ENCODE data around the gene DLG2. TPM values are rescaled to one million over a fixed set of nuclear protein-coding genes. Genes with fewer than 3 reads are reported as not detected.

The DLG2 gene
- total and polyA plus RNA-seq, 2 of the 8 experiments (the other 6 are each of a cell fraction or from before 2014, with no cell fraction given), result 1.7 to 14.3 TPM

DNA sequence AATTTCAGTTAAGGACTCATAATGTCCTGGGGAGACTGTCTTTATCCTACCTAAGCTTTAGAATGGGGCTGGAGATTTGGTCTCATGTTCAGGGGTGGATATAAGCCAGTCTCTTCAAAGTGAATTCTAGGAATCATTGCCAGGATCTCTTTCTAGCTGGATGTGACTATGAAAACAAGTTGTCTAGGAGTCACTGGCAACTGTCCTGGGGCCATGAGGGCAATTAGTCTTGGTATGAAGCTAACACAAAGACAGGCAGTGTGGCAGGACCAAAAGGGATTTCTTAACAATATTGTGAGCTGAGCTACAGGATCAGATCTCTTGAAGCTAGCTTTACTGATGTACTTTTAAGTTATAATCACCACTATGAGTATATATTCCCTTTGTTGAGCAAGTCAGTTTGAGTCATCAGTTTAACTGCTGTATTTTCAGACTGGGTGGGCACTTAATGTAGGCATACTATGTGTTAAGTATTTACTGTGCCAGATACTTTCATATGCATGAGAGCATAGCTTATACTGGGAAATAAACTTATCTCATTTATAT, 1951.0 kb downstream of the DLG2 start:
- CTCF ChIA-PET (ENCODE audit: partially characterized antibody), result interaction anchor here (1.0 to 2.6 kb wide), 4 partner anchors 11 to 161 kb away, joined by 3 to 8 read pairs (median 4); no protein-coding TSS in a partner anchor
- Histone ChIP-seq H3K4ac (replicated peaks; ENCODE audit: insufficient read length, low read depth, low read length) (no peak overlapping the region), H2BK12ac (ENCODE audit: low read depth, low read length) (no peak overlapping the region), H4K8ac (ENCODE audit: extremely low read depth, insufficient read depth, low read length) (no peak overlapping the region), H3K4me3 (ENCODE audit: extremely low read depth in 1 of 4, insufficient read depth in 2 of 4, low read depth in 3 of 4, low read length in 4 of 4) (no peak overlapping the region), H3K4me2 (ENCODE audit: insufficient read depth in 1 of 2, low read depth in 2 of 2, low read length in 2 of 2) (no peak overlapping the region), H3K14ac (ENCODE audit: insufficient read length) (no peak overlapping the region), H2AFZ (ENCODE audit: low read length) (no peak overlapping the region), H3K36me3 (ENCODE audit: control insufficient read depth in 2 of 4, insufficient read depth in 4 of 4, low read length in 3 of 4) (no peaks in the 10 kb centered on the region), H2BK15ac (ENCODE audit: low read length) (no peak overlapping the region), H3K23ac (ENCODE audit: insufficient read length) (no peak overlapping the region), H4K91ac (replicated peaks; ENCODE audit: insufficient read length, low read length) (no peak overlapping the region), H2BK20ac (ENCODE audit: low read length) (no peak overlapping the region), H3K27me3 (replicated peaks in 1 of 4; ENCODE audit: control insufficient read depth in 3 of 4, extremely low read depth in 1 of 4, insufficient read depth in 3 of 4, low read length in 3 of 4) (no peaks in the 10 kb centered on the region), H3K79me1 (ENCODE audit: low read depth, low read length) (no peaks in the 10 kb centered on the region), H4K20me1 (replicated peaks in 1 of 2; ENCODE audit: control insufficient read depth in 1 of 2, insufficient read depth in 2 of 2, low read length in 2 of 2) (no peaks in the 10 kb centered on the region), H3K9me3 (ENCODE audit: insufficient read depth in 2 of 2, low read depth in 1 of 2, low read length in 1 of 2) (no peaks in the 10 kb centered on the region), H3K23me2 (ENCODE audit: low read depth, low read length) (no peaks in the 10 kb centered on the region), H3K27ac (ENCODE audit: low read depth, low read length) (no peak overlapping the region), H4K5ac (ENCODE audit: insufficient read length, low read depth, low read length) (no peak overlapping the region), H3K18ac (ENCODE audit: extremely low read depth, low read length) (no peak overlapping the region), H3K9ac (replicated peaks in 1 of 4; ENCODE audit: extremely low read depth in 1 of 4, low read depth in 3 of 4, low read length in 3 of 4) (no peak overlapping the region), H2BK5ac (ENCODE audit: low read depth, low read length) (no peak overlapping the region), H2AK5ac (ENCODE audit: low read depth, low read length) (no peak overlapping the region), H3K56ac (replicated peaks; ENCODE audit: insufficient read length, low read depth, low read length) (no peak overlapping the region), H2BK120ac (replicated peaks; ENCODE audit: low read depth, low read length) (no peak overlapping the region), H3K4me1 (replicated peaks in 1 of 4; ENCODE audit: control insufficient read depth in 3 of 4, insufficient read depth in 4 of 4, low read length in 3 of 4) (no peaks in the 10 kb centered on the region; a peak in 1 of 7 replicates), H3K79me2 (ENCODE audit: control insufficient read depth in 1 of 2, insufficient read depth in 2 of 2, low read length in 2 of 2) (no peaks in the 10 kb centered on the region)
- FAIRE-seq, result no peak
- POLR2A ChIA-PET (ENCODE audit: partially characterized antibody), result no interaction called here
- no peak for DNase-seq (ENCODE audit: low read depth in 1 of 2, low spot score in 2 of 2)
- TF ChIP-seq CBX8 (IDR thresholded peaks at IDR 0.05; ENCODE audit: borderline replicate concordance, low read depth, low read length), result no peak
- TF ChIP-seq ZNF274 (IDR thresholded peaks at IDR 0.05; ENCODE audit: borderline replicate concordance, extremely low read depth, low read length), result no peak
- TF ChIP-seq CREB1 (IDR thresholded peaks at IDR 0.05), result no peak
- TF ChIP-seq YY1 (IDR thresholded peaks at IDR 0.05; ENCODE audit: low read depth, low read length), result no peak
- no peak for TF ChIP-seq SP2 (IDR thresholded peaks at IDR 0.05; ENCODE audit: low read length)
- TF ChIP-seq, protein P1, sequence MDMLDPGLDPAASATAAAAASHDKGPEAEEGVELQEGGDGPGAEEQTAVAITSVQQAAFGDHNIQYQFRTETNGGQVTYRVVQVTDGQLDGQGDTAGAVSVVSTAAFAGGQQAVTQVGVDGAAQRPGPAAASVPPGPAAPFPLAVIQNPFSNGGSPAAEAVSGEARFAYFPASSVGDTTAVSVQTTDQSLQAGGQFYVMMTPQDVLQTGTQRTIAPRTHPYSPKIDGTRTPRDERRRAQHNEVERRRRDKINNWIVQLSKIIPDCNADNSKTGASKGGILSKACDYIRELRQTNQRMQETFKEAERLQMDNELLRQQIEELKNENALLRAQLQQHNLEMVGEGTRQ (IDR thresholded peaks at IDR 0.05; ENCODE audit: low read length), result no peak
- TF ChIP-seq FOSL1 (IDR thresholded peaks at IDR 0.05; ENCODE audit: insufficient read depth, low read depth, low read length), result no peak
